ENCODE measurements around the gene EFCAB6. TPM values are rescaled to one million over a fixed set of nuclear protein-coding genes. Genes with fewer than 3 reads are reported as not detected.

The EFCAB6 gene
- total RNA-seq, 1 experiment from 2014 or later: 0.94 TPM

DNA sequence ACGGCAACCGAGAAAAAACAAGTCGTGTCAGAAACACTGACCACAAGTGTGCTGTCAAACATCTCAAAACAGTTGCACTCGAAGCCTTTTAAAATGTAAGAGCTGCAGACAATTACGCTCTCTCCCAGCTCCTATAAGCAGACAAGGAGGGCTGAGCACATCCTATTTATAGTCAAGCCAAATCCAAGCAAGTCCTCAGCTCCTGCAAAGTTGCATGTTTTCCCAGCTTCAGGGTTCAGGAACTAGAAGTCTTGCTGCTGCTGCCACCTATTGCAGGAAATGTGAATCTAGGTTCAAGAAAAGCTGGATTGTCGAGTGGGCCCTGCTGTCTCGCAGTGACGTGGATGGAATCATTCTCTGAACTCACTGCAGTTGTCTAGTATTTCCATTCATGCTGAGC lies 15.5 kb downstream of the EFCAB6 start:
- ChIA-PET POLR2A (interaction anchor here (0.7 kb wide), 1 partner anchor 37 kb away, joined by 3 read pairs; no protein-coding TSS in a partner anchor), CTCF (interaction anchor here (0.7 to 1.7 kb wide), 26 partner anchors 9 to 393 kb away, joined by 3 to 13 read pairs (median 4); partner anchors contain the start of gene EFCAB6)
- TF ChIP-seq IRF2 (CRISPR knock-in tag; IDR thresholded peaks at IDR 0.05; ENCODE audit: borderline replicate concordance, low read depth) (no peak), FOXP1 (CRISPR knock-in tag; IDR thresholded peaks at IDR 0.05; ENCODE audit: borderline replicate concordance) (no peak), CTCF (IDR thresholded peaks at IDR 0.05) (no peak)
- TF ChIP-seq, protein P1, sequence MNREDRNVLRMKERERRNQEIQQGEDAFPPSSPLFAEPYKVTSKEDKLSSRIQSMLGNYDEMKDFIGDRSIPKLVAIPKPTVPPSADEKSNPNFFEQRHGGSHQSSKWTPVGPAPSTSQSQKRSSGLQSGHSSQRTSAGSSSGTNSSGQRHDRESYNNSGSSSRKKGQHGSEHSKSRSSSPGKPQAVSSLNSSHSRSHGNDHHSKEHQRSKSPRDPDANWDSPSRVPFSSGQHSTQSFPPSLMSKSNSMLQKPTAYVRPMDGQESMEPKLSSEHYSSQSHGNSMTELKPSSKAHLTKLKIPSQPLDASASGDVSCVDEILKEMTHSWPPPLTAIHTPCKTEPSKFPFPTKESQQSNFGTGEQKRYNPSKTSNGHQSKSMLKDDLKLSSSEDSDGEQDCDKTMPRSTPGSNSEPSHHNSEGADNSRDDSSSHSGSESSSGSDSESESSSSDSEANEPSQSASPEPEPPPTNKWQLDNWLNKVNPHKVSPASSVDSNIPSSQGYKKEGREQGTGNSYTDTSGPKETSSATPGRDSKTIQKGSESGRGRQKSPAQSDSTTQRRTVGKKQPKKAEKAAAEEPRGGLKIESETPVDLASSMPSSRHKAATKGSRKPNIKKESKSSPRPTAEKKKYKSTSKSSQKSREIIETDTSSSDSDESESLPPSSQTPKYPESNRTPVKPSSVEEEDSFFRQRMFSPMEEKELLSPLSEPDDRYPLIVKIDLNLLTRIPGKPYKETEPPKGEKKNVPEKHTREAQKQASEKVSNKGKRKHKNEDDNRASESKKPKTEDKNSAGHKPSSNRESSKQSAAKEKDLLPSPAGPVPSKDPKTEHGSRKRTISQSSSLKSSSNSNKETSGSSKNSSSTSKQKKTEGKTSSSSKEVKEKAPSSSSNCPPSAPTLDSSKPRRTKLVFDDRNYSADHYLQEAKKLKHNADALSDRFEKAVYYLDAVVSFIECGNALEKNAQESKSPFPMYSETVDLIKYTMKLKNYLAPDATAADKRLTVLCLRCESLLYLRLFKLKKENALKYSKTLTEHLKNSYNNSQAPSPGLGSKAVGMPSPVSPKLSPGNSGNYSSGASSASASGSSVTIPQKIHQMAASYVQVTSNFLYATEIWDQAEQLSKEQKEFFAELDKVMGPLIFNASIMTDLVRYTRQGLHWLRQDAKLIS (CRISPR knock-in tag; IDR thresholded peaks at IDR 0.05; ENCODE audit: borderline replicate concordance): no peak
- Mint-ChIP-seq H3K27ac (no peak overlapping the region), H3K9me3 (peaks cover 13% of the 10 kb centered on the region), H3K27me3 (ENCODE audit: low read depth) (peaks cover 3% of the 10 kb centered on the region), H3K4me1 (peaks cover 6% of the 10 kb centered on the region), H3K36me3 (no peaks in the 10 kb centered on the region), H3K4me3 (no peak overlapping the region)
- no peak for DNase-seq (ENCODE audit: low spot score)
- ATAC-seq: peak; percentile 34

- peaks cover under 1% of the 10 kb centered on the region for H3K27me3 Mint-ChIP-seq (ENCODE audit: low read depth)
- H3K4me1 Mint-ChIP-seq: peaks cover 6% of the 10 kb centered on the region
- POLR2A ChIA-PET: no interaction called here
- TF ChIP-seq CREB1 (CRISPR knock-in tag; IDR thresholded peaks at IDR 0.05) (no peak), GABPB1 (CRISPR knock-in tag; IDR thresholded peaks at IDR 0.05) (no peak), FOXP1 (CRISPR knock-in tag; IDR thresholded peaks at IDR 0.05; ENCODE audit: borderline replicate concordance) (no peak), TP53 (CRISPR knock-in tag; IDR thresholded peaks at IDR 0.05) (no peak), FOXK1 (CRISPR knock-in tag; IDR thresholded peaks at IDR 0.05) (no peak), NR1H2 (CRISPR knock-in tag; IDR thresholded peaks at IDR 0.05) (no peak), CBFB (CRISPR knock-in tag; IDR thresholded peaks at IDR 0.05; ENCODE audit: low read depth) (no peak), ZBTB21 (CRISPR knock-in tag; IDR thresholded peaks at IDR 0.05; ENCODE audit: borderline replicate concordance) (no peak), ETV6 (CRISPR knock-in tag; IDR thresholded peaks at IDR 0.05) (no peak), RELA (CRISPR knock-in tag; IDR thresholded peaks at IDR 0.05; ENCODE audit: borderline replicate concordance) (no peak), ZNF121 (CRISPR knock-in tag; IDR thresholded peaks at IDR 0.05) (no peak), ARID4B (CRISPR knock-in tag; IDR thresholded peaks at IDR 0.05; ENCODE audit: borderline replicate concordance) (no peak), TEAD1 (CRISPR knock-in tag; IDR thresholded peaks at IDR 0.05) (no peak), HMGA2 (CRISPR knock-in tag; IDR thresholded peaks at IDR 0.05) (no peak), ZNF416 (CRISPR knock-in tag; IDR thresholded peaks at IDR 0.05) (no peak)
- TF ChIP-seq, protein P2, sequence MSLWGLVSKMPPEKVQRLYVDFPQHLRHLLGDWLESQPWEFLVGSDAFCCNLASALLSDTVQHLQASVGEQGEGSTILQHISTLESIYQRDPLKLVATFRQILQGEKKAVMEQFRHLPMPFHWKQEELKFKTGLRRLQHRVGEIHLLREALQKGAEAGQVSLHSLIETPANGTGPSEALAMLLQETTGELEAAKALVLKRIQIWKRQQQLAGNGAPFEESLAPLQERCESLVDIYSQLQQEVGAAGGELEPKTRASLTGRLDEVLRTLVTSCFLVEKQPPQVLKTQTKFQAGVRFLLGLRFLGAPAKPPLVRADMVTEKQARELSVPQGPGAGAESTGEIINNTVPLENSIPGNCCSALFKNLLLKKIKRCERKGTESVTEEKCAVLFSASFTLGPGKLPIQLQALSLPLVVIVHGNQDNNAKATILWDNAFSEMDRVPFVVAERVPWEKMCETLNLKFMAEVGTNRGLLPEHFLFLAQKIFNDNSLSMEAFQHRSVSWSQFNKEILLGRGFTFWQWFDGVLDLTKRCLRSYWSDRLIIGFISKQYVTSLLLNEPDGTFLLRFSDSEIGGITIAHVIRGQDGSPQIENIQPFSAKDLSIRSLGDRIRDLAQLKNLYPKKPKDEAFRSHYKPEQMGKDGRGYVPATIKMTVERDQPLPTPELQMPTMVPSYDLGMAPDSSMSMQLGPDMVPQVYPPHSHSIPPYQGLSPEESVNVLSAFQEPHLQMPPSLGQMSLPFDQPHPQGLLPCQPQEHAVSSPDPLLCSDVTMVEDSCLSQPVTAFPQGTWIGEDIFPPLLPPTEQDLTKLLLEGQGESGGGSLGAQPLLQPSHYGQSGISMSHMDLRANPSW (CRISPR knock-in tag; conservative IDR thresholded peaks at IDR 0.05; ENCODE audit: low read depth): no peak
- TF ChIP-seq, protein P3, sequence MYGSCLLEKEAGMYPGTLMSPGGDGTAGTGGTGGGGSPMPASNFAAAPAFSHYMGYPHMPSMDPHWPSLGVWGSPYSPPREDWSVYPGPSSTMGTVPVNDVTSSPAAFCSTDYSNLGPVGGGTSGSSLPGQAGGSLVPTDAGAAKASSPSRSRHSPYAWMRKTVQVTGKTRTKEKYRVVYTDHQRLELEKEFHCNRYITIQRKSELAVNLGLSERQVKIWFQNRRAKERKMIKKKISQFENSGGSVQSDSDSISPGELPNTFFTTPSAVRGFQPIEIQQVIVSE (CRISPR knock-in tag; IDR thresholded peaks at IDR 0.05; ENCODE audit: borderline replicate concordance): no peak
Observed at GRCh38 chr22:43795320-43795719, 16.8 kb downstream of the EFCAB6 start.

More at GRCh38 chr22:43795320-43795719, 16.8 kb downstream of the EFCAB6 start:
- Mint-ChIP-seq H3K9me3 (peaks cover under 1% of the 10 kb centered on the region), H3K36me3 (no peaks in the 10 kb centered on the region), H3K4me3 (no peak overlapping the region), H3K27ac (no peak overlapping the region)
- ATAC-seq (no peak), DNase-seq (ENCODE audit: low spot score) (no peak)
- CTCF ChIA-PET: no interaction called here
